LHCN-M2 (cell line): ENCODE results near the gene PLEKHG7. TPM values are rescaled to one million over a fixed set of nuclear protein-coding genes. Genes with fewer than 3 reads are reported as not detected.
A peak's percentile ranks its signal among the peaks of the same experiment; 100 is the strongest.
"Not testable (repeated sequence)": the region's sequence is repeated elsewhere in the genome, so short reads cannot be mapped to it uniquely, and the experiment has no call there.

Experiments
- DNase-seq: peaks from one replicate; pipeline ENCODE4 v3.0.0-alpha.2; 2012; ENCODE audit warnings: low read depth
- polyA plus RNA-seq: library from polyadenylated mRNA; unstranded; fragments of >200 nt; gene quantifications from one replicate; pipeline ENCODE4 v1.2.1, GENCODE V29; 2012; ENCODE audit warnings: missing spikeins
- total RNA-seq: library from RNA; depleted of rRNA; stranded (reverse); fragments of >200 nt; gene quantifications from 2 replicates; pipeline ENCODE4 v1.2.3, GENCODE V29; 2014; rRNA removed

PLEKHG7 gene, protein sequence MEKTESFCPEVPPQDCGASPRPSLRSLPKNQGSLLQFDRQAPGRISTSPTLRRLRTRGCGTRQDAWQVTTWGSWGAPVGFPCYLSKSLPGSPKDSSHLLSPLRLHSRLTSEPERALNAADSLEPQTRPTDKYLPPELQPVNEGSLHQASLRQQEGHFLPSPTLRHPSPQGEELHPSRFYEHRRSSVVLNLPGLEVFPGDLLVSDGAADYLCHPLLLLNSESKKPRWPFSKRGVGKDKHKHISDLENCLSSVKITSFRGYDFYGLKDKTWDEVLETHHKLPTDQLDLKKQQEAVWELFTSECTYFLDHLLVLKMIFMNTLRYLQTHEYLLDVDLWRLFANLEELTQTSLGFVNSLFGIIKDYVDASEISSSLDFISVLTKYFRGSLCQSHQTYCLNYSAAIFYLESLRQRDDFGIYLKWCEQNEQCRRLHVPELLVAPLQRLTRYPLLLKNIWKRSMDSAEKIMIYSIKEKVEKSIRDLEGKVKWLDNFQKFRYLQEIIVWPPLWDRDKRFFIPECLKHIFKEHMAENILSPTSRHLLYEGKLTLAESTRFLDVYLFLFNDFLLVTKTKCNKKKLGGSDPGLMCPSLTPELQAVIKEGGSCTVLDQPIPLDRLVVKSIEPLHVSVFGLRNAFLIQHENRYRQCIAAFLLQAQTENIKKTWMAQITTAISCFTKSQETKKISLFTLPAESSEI
- total RNA-seq = not detected in 2 replicates
- polyA plus RNA-seq = 0.06 TPM

DNA sequence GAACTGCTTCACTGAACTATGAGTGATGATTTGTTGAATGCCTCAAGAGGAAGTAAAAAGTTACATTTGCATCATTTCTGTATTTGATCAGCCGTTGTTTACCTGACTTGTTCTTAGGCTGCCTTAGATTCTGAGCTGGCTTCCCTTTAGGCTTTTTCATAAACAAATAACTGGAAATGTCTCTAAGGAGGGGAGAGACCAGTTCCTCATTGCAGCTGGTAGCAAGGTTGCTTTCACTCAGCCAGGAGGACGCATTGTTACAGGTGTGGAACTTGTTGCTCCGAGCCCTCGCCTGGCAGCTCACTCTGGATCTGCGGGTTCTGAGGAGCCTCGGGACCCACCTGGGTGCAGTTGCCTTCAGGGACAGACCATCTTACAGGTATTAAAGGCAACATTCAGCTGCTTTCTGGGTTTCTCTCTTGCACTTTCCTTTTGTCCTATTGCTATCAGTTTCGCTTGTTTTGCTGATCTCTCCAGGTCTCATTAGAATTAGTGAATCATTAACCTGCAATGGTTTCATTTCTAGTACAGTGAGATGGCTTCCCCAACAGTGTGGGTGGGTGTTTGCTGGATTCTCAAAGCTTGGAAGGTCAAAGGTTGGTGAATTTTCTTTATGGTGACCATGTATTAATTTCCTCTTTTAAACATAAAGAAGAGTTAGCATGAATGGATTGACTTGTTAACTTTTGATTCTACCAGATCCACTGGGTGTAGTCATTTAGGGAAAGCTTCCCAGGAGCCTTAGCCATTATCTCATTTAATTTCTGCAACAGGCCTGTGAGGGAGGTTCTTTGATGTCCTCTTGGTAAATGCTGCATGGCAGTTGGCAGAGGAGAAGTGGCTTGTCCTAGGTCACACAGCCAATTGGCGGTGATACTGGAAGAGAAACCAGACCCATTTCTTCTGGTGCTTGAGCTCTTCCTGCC, at the start of gene PLEKHG7:
Gene PLEKHG7, plus strand, starts transcription at position 236 of the 926 bp plus-strand sequence. CDS start 3,643 bp downstream, outside the sequence.
- no peak for DNase-seq

DNA sequence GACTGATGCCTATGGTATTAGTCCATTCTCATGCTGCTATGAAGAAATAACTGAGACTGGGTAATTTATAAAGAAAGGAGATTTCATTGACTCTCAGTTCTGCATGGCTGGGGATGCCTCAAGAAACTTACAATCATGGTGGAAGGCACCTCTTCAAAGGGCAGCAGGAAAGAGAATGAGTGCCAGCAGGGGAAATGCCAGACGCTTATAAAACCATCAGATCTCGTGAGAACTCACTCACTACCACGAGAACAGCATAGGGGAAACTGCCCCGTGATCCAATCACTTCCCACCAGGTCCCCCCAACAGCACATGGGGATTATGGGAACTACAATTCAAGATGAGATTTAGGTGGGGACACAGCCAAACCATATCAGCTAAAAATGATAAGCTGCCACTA, 48.5 kb upstream of the PLEKHG7 start:
- DNase-seq = not testable (repeated sequence)

DNA sequence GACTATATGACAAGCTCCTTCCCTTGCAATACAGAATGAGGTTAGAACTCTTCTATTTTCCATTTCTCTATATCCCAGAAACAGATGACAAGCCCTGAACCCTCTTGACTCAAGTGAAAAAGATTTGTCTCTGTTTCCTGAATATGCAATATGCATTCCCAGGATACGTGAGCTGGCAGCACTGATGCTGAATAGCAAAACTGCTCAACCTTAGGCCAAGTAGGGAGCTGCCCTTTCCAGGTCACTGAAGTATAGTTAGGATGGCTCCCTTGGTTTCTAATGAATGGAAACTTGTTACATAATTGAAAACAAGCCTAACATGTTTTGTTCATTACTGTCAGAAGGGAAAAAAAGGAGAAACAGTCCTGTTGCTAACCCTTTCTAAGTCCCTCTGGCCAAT, 47.9 kb upstream of the PLEKHG7 start:
- DNase-seq = no peak

DNA sequence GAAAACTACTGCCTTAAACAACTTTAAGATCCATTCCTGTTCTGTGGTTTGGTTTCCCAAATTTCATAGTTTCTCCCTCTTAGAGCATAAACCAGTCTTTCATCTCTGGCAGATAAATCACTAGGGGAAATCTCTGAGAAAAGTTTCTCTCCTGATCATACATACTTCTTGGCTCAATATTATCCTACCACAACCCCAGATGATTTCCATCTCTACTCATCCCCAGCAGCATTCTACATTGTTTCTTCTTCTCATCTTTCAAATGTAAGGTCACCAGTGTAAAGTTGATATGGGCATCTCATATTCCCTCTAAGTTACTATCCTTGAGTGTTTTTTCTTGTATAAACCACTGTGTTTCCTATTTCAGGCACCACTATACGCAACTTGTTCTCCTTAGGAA, 45.9 kb upstream of the PLEKHG7 start:
- no peak for DNase-seq

DNA sequence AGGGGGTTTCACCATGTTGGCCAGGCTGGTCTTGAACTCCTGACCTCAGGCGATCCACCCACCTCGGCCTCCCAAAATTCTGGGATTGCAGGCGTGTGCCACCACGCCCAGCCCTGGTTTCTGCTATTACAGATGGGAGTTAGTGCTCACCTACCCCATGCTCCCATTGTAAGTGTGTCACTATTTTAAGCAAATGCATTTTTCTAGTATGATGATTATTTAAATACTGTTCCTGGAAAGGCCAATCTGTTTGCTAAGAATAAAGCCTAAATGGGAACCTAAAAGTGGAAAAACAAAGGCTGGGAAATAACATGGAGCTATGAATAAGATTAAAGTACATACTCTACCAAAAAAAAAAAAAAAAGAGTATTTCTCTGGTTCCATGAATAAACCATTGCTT, 45.0 kb upstream of the PLEKHG7 start:
- no peak for DNase-seq

DNA sequence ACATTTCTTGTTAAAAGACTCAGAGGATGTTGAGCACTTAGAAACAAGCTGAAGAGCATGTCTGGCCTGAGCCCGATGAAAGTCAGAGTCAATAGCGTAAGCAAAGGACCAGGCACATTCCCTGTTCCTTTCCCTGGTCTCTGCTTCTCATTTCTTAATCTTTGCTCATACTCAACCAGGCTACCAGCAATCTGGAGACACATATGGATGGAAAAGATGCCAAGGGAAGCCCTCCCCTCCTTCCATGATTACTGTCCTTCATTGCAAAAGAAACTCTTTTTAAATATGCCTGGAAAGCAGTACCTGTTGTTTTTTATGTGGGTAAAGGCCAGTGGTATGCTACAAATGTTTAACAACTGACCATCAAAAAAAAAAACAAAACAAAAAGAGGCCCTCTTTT, 44.2 kb upstream of the PLEKHG7 start:
- no peak for DNase-seq

DNA sequence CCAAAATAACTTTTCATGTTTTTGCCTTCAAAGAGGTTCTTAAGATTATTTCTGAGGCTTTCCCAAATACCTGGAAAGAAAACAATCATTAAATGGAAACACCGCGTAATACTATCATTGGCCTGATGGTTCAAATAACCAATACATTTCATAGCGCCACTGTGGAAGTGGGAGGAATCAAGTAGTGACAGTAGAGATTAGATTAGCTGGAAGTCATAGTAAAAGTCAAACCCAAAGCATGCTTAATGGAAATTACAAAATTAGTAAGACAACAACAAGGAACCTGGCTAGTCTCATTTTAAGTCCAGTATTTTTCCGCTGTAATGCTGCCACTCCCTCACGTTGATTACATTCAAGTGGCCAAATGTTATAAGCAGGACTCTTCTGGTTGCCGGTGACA, 41.5 kb upstream of the PLEKHG7 start:
- no peak for DNase-seq

DNA sequence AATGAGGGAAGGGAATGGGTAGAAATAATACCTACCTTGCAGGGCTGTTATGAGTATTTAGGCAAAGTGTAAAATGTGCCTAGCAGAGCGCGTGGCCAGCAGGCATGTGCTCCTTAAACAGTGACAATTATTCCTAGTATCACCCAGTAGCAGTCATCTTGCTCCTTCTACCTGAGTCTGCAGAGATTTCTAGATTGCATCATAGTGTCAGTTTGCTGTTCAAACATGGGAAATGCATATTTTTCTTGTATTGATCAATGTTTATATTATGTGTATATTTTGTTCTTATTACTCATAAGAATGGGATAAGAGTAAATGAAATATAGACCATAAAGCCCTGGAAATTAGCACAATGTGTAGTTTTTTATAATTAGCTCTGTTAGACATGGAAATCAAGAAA, 37.3 kb upstream of the PLEKHG7 start:
- DNase-seq = no peak

DNA sequence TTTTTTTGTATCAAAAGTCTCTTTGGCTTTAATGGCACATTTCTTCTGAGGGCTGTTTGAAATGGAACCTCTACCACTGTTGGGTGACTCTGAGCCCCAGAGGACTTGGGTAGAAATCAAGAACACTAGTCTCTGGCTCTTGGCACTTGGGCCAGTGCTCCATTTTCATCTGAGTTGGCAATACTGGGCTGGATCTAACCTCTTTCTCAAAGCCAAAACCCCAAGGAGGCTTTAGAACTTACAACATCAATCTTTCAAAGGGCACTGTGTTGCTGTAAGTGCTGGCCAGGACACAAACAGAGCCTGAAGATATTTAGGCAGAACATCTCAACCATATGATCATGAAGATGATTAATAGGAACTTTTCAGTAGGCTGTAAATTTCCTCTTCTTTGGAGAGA, 34.0 kb upstream of the PLEKHG7 start:
- DNase-seq = no peak

DNA sequence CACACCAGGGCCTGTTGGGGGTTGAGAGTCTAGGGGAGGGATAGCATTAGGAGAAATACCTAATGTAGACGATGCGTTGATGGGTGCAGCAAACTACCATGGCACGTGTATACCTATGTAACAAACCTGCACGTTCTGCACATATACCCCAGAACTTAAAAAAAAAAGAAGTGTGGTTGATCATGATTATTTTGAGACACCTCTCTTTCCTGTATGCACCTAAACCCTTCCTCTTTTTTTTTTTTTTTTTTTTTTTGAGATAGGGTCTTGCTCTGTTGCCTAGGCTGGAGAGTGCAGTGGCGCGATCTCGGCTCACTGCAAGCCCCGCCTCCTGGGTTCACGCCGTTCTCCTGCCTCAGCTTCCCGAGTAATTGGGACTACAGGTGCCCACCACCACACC, 31.3 kb upstream of the PLEKHG7 start:
- not testable (repeated sequence) for DNase-seq

DNA sequence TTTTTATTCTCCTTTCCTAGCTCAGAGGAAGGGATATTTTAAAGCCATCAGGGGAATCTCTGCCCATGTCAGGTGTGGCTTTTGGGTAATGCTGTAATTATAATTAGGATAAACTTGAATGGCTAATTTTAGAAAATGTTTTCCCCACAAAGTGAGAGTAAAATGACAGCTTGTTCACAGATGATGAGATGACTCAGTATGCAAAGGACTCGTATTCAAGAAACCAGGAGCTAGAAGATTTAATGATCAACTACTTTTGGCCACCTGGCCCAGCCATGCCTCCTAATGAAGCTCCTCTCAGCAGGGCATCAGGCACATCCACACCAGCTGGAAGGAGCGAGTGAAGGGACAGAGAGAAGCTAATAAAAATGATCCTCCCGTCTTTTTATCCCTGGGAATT, 29.0 kb upstream of the PLEKHG7 start:
- no peak for DNase-seq

DNA sequence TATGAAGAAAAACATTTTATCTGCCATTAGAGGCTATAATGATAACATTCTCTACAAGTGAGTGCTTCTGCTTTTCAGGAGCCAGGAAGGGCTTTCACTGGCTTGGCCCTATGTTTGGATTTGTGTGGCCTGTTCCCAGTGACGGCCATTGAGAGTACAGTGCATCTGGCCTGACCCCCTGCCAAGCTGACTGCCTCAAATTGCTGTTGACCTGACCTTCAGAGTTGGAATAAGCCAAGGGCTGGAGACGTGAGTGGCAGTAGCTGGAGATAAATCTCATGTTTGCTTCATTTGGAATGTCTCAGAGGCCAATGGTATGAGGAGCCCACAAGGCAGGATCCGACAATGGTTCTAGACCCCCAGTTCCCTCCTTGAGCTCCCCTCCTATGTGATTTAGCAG, 28.3 kb upstream of the PLEKHG7 start:
- DNase-seq = no peak

DNA sequence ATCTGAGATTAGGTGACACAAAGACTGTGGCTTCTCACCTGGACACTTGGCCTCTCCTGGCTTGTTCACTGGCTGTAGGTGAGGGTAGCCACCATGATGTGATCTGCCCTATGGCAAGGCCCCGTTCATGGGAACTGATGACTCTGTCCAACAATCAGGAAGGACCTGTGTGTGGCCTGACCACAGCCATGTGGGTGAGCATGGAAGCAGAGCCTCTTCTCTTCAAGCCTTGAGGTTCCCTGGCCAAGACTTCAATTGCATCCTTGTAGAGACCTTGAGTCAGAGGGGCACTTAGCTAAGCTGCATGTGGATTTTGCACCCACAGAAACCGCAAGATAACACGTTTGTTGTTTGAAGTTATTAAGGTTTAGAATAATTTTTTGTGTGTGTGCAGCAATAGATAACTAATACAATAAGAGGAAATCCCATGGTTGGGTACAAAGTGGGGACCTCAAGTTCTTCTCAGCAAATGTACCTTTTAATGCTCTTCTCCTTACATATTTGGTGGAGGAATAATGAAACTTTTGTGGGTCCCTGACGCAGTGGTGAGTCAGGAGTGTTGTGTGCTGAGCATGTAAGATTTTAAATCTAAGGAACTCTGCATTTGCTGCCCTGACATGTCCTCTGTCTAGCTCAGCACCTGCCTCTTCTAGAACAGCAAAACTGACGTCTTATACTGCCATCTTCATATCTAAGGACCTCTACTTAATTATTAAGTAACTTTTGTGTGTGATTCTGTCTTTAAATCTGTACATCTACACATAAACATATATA, 27.5 kb upstream of the PLEKHG7 start:
- DNase-seq = no peak

DNA sequence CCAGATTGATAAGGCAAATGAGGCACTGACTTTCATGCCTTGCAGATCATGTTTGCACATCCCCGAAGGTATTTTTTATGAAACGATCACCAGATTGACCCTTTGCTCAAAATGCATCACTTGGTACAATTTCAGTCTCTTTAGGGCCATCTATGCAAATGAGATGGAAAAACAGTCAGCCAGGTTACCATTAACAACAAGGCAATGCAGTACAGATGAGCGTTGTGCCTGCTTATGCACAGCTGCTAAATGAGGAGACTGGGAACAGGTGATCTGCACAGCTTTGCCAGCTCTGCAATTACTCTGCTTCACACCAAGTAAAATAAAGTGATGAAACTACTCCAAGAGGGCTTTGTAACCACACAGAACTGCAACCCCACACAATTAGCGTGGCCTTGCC, 26.1 kb upstream of the PLEKHG7 start:
- DNase-seq = no peak

DNA sequence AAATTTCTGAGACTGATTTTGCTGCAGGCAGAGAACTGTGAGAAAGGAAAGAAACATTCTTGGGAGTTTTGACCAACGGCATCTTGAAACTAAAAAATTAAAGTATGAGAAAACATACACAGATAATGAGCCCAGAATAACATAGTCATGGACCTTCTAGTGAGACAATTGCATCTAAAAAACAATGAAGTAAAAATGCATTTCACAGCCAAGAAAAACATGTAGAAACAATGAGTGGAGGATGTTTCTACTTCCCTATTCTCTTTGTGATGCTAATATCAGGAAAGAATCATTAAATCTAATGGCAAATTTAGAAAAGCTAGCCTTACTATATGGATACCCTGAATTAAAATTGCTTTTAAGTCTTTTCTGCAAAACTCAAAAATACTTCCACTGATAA, 12.2 kb upstream of the PLEKHG7 start:
- DNase-seq = no peak

DNA sequence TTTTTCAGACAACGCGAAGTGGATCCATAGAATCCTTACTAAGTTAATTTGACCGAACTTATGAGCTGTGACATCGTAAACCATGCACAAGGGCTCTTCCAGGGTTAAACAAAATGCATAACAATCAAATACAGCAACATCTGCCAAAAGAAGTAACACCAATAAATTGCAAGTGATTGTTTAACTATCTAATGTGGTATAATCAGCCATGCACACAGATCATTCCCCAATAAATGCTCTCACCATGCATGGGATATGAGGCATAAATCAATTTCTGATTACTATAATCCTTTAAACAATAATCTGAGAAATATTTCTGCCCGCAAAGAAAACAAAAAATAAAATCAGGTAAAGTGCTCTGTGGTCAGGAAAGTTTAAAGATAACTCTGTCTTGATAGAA, 7.7 kb upstream of the PLEKHG7 start:
- no peak for DNase-seq

DNA sequence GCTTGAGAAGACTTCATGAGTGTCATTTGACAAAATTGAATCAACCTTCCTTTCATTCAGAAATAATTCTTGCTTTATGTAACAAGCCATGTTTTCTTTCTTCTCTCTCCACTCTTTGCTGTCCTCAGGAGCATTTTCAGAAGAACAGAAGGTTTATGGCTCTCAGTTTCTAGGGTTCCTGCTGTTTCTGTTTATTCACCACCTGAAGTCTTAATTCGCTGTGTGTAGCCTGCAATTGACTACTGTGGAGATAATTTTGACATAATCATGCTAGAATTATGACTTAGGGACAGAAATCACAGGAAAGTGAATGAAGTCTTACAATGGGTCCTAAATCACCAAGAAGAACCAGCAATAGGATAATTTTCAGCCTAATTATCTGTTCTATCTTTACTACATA, 7.2 kb upstream of the PLEKHG7 start:
- no peak for DNase-seq

DNA sequence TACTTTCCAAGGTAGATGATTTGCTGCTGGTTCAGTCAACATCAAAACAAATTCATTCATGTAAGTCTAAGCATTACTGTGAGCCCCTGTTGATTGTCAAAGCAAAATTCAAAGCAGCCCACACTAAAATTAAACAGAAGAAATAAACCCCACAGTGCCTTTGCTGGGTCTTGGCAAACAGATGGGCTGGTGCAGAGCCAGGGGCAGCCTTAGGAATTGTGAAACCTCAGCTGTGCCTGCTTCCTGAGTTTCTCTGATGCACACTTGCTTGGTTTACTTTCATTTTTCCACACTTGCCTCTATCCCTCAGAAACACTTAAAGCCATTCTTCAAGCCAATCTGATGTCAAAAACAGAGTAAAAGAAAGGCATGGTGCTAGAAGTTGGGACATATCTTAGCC, 6.6 kb upstream of the PLEKHG7 start:
- peak; percentile 66 for DNase-seq

DNA sequence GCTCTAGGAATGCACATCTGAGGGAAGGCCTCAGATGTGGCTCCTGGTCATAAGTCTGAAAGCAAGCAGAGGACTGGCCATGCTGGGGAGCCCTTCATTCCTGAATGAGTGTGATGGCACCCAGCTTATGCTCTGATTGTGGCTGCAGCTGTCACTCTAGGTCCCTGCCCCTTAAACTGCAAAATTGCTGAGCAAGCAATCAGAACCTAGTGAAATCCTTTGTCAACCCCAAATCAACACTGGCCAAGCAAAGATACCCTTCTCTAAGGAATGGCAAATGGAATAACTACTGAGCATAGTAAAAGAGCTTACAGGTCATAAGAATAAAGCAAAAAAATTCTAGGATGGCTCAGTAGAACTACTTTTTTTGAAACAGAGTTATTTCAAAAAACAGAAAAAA, 4.3 kb upstream of the PLEKHG7 start:
- DNase-seq = no peak

DNA sequence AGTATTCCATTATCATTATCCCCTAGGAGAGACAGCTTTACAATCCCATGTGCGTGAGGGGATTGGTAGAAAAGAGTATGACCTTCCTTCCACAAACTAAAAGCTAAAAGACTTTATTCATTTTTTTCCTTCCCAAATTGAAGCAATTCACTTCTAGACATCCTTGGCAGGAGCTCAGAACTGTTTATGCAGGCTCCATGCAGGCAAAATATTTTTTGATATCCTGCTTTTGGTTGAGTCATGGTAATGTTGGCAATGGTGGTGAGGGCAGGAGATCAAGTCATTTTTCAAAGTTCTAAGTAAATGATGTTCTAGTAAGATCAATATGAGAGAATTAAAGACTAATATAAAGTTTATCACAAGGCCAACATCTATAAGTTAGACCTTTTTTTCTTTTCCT, 1.3 kb upstream of the PLEKHG7 start:
- no peak for DNase-seq

DNA sequence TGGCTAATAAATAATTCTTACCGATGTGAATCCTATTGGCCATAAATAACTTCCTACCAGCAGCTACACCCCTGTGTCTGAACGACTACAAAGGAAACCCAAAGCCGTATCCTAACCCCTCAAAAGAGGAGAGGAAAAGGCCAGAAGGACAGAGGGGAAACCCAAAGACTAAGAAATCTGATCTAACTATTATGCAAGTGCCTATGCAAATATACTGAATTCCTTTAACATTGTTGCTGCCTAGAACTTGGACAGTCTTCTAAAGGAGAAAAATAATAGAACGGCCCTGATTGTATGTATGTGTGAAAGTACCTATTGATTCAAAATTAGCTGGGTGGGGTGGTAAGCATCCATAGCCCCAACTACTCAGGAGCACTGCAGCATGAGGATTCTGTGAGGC, 997 bp downstream of the PLEKHG7 start:
- DNase-seq = no peak
